Measurements from ENCODE around the gene NFS1. TPM values are rescaled to one million over a fixed set of nuclear protein-coding genes. Genes with fewer than 3 reads are reported as not detected.

Gene NFS1
- total RNA-seq, 2 experiments from 2014 or later: 41.3 to 56.2 TPM

DNA sequence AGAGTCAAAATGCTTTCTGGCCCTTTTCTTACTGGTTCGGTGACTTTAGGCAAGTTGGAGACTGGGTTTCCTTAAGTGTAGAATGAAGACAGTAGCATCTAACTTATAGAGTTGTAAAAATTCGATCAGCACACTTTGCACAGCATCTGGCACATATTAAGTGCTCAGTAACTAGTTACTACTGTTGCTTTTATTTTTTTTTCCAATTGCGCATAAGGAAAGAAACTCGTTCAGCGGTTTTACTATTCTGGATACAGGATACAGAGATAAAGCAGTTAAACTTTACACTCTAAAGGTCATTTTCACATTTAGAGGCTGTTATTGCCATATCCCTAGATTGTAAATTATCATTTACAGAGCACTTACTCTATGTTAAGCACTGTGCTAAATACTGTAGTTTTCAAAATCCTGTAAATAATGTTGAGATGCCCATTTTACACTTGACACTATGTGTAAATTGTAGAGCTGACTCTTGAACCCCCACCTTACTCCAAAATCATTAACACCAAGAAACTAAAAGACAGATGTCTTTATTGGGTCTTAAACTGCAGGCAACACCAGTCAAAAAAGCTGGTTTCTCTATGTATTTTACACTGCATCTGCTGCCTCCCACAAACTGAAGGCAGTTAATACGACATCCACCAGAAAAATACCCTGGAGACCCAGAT lies 939 bp upstream of the NFS1 start:
- H3K9me2 ChIP-seq (ENCODE audit: insufficient read depth, low read length): no peaks in the 10 kb centered on the region
- H3K4me1 ChIP-seq (ENCODE audit: insufficient read depth, low read length, poor library complexity, severe bottlenecking): peaks cover 23% of the 10 kb centered on the region
- H4K20me1 ChIP-seq (ENCODE audit: insufficient read depth, low read length): peaks cover 4% of the 10 kb centered on the region; the same call in 1 of the 2 replicates
- H3K79me2 ChIP-seq (ENCODE audit: insufficient read depth, low read depth, low read length): peaks cover 31% of the 10 kb centered on the region; the same call in 1 of the 2 replicates
- H2AFZ ChIP-seq (ENCODE audit: low read length): peak overlapping the region; percentile 82; the same call in 1 of the 2 replicates
- ChIA-PET POLR2A (interaction anchor here (0.6 to 1.8 kb wide), 5 partner anchors 9 to 264 kb away, joined by 3 to 4 read pairs (median 3); no protein-coding TSS in a partner anchor), CTCF (ENCODE audit: unreplicated experiment) (interaction anchor here (0.6 kb wide), 1 partner anchor 99 kb away, joined by 3 read pairs; no protein-coding TSS in a partner anchor)
- H3K4me3 ChIP-seq (ENCODE audit: low read depth, low read length, poor library complexity, severe bottlenecking): peak overlapping the region; percentile 87
- intact Hi-C loops (cut with micrococcal nuclease; ENCODE audit: unreplicated experiment): loop anchor here (1.0 to 5.0 kb wide), 6 partner anchors 37 to 238 kb away; partner anchors contain the start of gene SPAG4
- H3K36me3 ChIP-seq (ENCODE audit: insufficient read depth, low read length): peaks cover 62% of the 10 kb centered on the region
- peak overlapping the region; percentile 74 for H3K4me2 ChIP-seq (ENCODE audit: low read length)
- H3K27ac ChIP-seq (ENCODE audit: low read depth, low read length, poor library complexity, severe bottlenecking): peak overlapping the region; percentile 74
- no peak for TF ChIP-seq EZH2phosphoT487 (IDR thresholded peaks at IDR 0.05; ENCODE audit: borderline replicate concordance, low read depth, low read length)
- no peak for TF ChIP-seq CTCF (conservative IDR thresholded peaks at IDR 0.05; ENCODE audit: low read length)
- BruUV-seq (replicated peaks): TSS peak; percentile 83
- DNase-seq (ENCODE audit: low spot score): peak; percentile 13
- H3K9me3 ChIP-seq (ENCODE audit: low read length): no peaks in the 10 kb centered on the region

DNA sequence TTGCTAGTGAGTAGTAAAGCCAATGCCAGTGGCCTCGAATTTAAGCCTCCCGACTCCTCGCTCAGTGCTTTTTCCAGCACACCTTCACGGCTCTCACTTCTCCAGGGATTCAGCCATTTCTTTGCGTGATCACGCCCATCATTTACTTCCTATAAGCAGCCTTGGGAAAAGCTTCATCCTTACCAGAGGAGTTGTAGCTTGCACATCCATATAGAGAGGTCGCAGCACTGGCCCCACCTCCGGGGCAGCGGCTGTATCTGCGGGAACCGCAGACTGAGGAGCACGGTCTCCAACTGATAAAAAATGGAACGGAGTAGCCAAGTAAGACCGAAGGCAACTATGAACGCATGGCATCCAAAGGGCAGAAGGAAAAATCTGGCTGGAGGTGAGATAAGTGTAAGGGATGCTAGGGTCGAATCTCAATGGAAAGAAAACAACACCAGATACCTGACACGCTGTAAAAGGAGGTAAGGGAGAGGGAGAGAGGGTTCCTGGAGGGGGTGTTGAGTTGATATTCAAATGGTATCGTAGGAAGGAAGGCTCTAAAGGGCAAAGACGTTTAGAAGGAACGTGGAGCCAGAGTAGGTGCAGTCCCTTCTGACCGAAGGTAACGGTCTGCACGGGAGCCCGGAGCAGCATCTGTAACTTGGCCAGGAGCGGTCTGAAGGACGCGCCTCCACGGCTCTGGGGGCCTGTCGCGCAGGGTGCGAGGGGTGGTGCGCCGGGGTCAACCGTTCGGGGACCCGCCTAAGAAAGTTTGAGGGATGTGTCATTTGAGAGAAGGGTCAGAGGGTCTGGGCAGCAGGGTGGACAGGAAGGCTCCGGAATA lies 640 bp downstream of the NFS1 start:
- no peaks in the 10 kb centered on the region for H3K9me2 ChIP-seq (ENCODE audit: insufficient read depth, low read length)
- peaks cover 55% of the 10 kb centered on the region for H3K36me3 ChIP-seq (ENCODE audit: insufficient read depth, low read length)
- ChIA-PET CTCF (ENCODE audit: unreplicated experiment) (no interaction called here), POLR2A (no interaction called here)
- H3K79me2 ChIP-seq (ENCODE audit: insufficient read depth, low read depth, low read length): peaks cover 31% of the 10 kb centered on the region; the same call in 1 of the 2 replicates
- no peaks in the 10 kb centered on the region; the same call in 1 of the 2 replicates for H4K20me1 ChIP-seq (ENCODE audit: insufficient read depth, low read length)
- H3K4me3 ChIP-seq (ENCODE audit: low read depth, low read length, poor library complexity, severe bottlenecking): peak overlapping the region; percentile 87
- H3K9me3 ChIP-seq (ENCODE audit: low read length): no peaks in the 10 kb centered on the region
- no peak for TF ChIP-seq EZH2phosphoT487 (IDR thresholded peaks at IDR 0.05; ENCODE audit: borderline replicate concordance, low read depth, low read length)
- TF ChIP-seq CTCF (conservative IDR thresholded peaks at IDR 0.05; ENCODE audit: low read length): no peak; the same call in 1 of the 2 replicates
- peaks cover 23% of the 10 kb centered on the region for H3K4me1 ChIP-seq (ENCODE audit: insufficient read depth, low read length, poor library complexity, severe bottlenecking)
- peak; percentile 31 for DNase-seq (ENCODE audit: low spot score)
- H2AFZ ChIP-seq (ENCODE audit: low read length): peak overlapping the region; percentile 82
- peak overlapping the region; percentile 74 for H3K4me2 ChIP-seq (ENCODE audit: low read length)
- H3K27ac ChIP-seq (ENCODE audit: low read depth, low read length, poor library complexity, severe bottlenecking): peak overlapping the region; percentile 74
- intact Hi-C loops (cut with micrococcal nuclease; ENCODE audit: unreplicated experiment): loop anchor here (1.0 to 5.0 kb wide), 5 partner anchors 81 to 236 kb away; partner anchors contain the start of gene SPAG4
- no TSS peak for BruUV-seq (replicated peaks)

Data from OCI-LY7 (cell line).